ENCODE results near the gene KDM4C. TPM values are rescaled to one million over a fixed set of nuclear protein-coding genes. Genes with fewer than 3 reads are reported as not detected.
"Not testable (repeated sequence)": the region's sequence is repeated elsewhere in the genome, so short reads cannot be mapped to it uniquely, and the experiment has no call there.

The KDM4C gene
- total RNA-seq, 1 donor from 2014 or later: 12.7 TPM

GRCh38 chr9:7177383-7177782 lies 419.6 kb downstream of the KDM4C start:
- intact Hi-C loops (cut with DNase I): no loop called here
- H3K27ac ChIP-seq: no peak overlapping the region
- no peaks in the 10 kb centered on the region for H3K9me3 ChIP-seq
- H3K36me3 ChIP-seq: peaks cover 0 to 15% of the 10 kb centered on the region in 2 donors
- TF ChIP-seq, protein P1, sequence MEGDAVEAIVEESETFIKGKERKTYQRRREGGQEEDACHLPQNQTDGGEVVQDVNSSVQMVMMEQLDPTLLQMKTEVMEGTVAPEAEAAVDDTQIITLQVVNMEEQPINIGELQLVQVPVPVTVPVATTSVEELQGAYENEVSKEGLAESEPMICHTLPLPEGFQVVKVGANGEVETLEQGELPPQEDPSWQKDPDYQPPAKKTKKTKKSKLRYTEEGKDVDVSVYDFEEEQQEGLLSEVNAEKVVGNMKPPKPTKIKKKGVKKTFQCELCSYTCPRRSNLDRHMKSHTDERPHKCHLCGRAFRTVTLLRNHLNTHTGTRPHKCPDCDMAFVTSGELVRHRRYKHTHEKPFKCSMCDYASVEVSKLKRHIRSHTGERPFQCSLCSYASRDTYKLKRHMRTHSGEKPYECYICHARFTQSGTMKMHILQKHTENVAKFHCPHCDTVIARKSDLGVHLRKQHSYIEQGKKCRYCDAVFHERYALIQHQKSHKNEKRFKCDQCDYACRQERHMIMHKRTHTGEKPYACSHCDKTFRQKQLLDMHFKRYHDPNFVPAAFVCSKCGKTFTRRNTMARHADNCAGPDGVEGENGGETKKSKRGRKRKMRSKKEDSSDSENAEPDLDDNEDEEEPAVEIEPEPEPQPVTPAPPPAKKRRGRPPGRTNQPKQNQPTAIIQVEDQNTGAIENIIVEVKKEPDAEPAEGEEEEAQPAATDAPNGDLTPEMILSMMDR (IDR thresholded peaks at IDR 0.05): no peak
- no peak overlapping the region for H3K4me3 ChIP-seq
- no peak for DNase-seq (ENCODE audit: low spot score in 2 of 2)
- H3K27me3 ChIP-seq: no peaks in the 10 kb centered on the region
- no peaks in the 10 kb centered on the region for H3K4me1 ChIP-seq

GRCh38 chr9:7178729-7179128 lies 421.0 kb downstream of the KDM4C start:
- no peaks in the 10 kb centered on the region for H3K4me1 ChIP-seq
- TF ChIP-seq, protein P1 (IDR thresholded peaks at IDR 0.05): no peak
- DNase-seq (ENCODE audit: low spot score in 2 of 2): no peak
- no peaks in the 10 kb centered on the region for H3K27me3 ChIP-seq
- H3K4me3 ChIP-seq: no peak overlapping the region
- H3K27ac ChIP-seq: no peak overlapping the region
- no peaks in the 10 kb centered on the region for H3K9me3 ChIP-seq
- intact Hi-C loops (cut with DNase I): no loop called here
- peaks cover 0 to 15% of the 10 kb centered on the region in 2 donors for H3K36me3 ChIP-seq

DNA sequence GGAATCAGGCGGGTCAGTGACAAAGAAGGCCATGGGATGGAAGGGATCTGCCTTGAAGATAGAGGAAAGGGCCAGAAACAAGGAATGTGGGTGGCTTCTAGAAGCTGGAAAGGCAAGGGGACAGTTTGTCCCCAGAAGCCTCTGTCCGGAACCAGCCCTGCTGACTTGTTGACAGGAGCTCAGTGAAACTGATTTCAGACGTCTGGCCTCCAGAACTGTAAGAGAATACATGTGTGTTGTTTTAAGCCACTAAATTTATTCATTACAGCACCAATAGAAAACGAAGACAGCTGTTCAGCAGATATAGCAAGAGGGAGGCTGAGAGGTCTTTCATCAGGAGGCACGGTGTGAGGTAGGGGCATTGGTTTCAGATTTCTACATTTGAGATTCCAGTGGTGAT lies 422.5 kb downstream of the KDM4C start:
- no peak overlapping the region for H3K27ac ChIP-seq
- no peak overlapping the region for H3K4me3 ChIP-seq
- intact Hi-C loops (cut with DNase I): no loop called here
- TF ChIP-seq, protein P1 (IDR thresholded peaks at IDR 0.05): no peak
- H3K4me1 ChIP-seq: no peaks in the 10 kb centered on the region
- no peaks in the 10 kb centered on the region for H3K27me3 ChIP-seq
- H3K36me3 ChIP-seq: peaks cover 0 to 7% of the 10 kb centered on the region in 2 donors
- H3K9me3 ChIP-seq: no peaks in the 10 kb centered on the region
- DNase-seq (ENCODE audit: low spot score in 2 of 2): no peak

DNA sequence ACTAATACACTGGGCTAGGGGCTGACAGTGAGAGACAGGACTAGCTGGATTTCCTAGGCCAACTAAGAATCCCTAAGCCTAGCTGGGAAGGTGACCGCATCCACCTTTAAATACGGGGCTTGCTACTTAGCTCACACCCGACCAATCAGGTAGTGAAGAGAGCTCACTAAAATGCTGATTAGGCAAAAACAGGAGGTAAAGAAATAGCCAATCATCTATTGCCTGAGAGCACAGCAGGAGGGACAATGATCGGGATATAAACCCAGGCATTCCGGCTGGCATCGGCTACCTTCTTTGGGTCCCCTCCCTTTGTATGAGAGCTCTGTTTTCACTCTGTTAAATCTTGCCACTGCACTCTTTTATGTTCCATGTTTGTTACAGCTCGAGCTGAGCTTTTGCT lies 425.4 kb downstream of the KDM4C start:
- intact Hi-C loops (cut with DNase I); H3K4me1 ChIP-seq; H3K27me3 ChIP-seq; H3K9me3 ChIP-seq; DNase-seq (ENCODE audit: low spot score in 2 of 2); H3K4me3 ChIP-seq; H3K27ac ChIP-seq; H3K36me3 ChIP-seq: not testable (repeated sequence)

GRCh38 chr9:7185612-7186011 lies 427.8 kb downstream of the KDM4C start:
- H3K27ac ChIP-seq: no peak overlapping the region
- no peak overlapping the region for H3K4me3 ChIP-seq
- intact Hi-C loops (cut with DNase I): no loop called here
- no peaks in the 10 kb centered on the region for H3K9me3 ChIP-seq
- H3K4me1 ChIP-seq: no peaks in the 10 kb centered on the region
- TF ChIP-seq, protein P1 (IDR thresholded peaks at IDR 0.05): no peak
- no peaks in the 10 kb centered on the region for H3K36me3 ChIP-seq
- H3K27me3 ChIP-seq: no peaks in the 10 kb centered on the region
- DNase-seq (ENCODE audit: low spot score in 2 of 2): no peak

GRCh38 chr9:7186175-7186574 lies 428.4 kb downstream of the KDM4C start:
- DNase-seq (ENCODE audit: low spot score in 2 of 2): no peak
- no peaks in the 10 kb centered on the region for H3K27me3 ChIP-seq
- no peak overlapping the region for H3K27ac ChIP-seq
- TF ChIP-seq, protein P1 (IDR thresholded peaks at IDR 0.05): no peak
- no peaks in the 10 kb centered on the region for H3K36me3 ChIP-seq
- H3K9me3 ChIP-seq: no peaks in the 10 kb centered on the region
- H3K4me1 ChIP-seq: no peaks in the 10 kb centered on the region
- no peak overlapping the region for H3K4me3 ChIP-seq
- intact Hi-C loops (cut with DNase I): no loop called here
